Subcutaneous adipose tissue (tissue), 4 donors: ENCODE measurements around the gene RHBDD2. TPM values are rescaled to one million over a fixed set of nuclear protein-coding genes. Genes with fewer than 3 reads are reported as not detected.

Experiments used
- total RNA-seq, 4 donors: library from RNA; depleted of rRNA; stranded (reverse); fragments of >200 nt; gene quantifications; one replicate each; pipeline ENCODE4 v1.1.0, GENCODE V29; 2016
- TF ChIP-seq, protein P1 (sequence below): fragments of 450-650 bp; IDR thresholded peaks from one replicate; pipeline ENCODE4 v1.5.1; 2016; ENCODE audit warnings: low read depth, mild to moderate bottlenecking, control low read depth, antibody characterized with exemption, moderate library complexity

Gene RHBDD2
- total RNA-seq, 4 donors from 2014 or later = 20.5 to 36.7 (median 26.2) TPM

DNA sequence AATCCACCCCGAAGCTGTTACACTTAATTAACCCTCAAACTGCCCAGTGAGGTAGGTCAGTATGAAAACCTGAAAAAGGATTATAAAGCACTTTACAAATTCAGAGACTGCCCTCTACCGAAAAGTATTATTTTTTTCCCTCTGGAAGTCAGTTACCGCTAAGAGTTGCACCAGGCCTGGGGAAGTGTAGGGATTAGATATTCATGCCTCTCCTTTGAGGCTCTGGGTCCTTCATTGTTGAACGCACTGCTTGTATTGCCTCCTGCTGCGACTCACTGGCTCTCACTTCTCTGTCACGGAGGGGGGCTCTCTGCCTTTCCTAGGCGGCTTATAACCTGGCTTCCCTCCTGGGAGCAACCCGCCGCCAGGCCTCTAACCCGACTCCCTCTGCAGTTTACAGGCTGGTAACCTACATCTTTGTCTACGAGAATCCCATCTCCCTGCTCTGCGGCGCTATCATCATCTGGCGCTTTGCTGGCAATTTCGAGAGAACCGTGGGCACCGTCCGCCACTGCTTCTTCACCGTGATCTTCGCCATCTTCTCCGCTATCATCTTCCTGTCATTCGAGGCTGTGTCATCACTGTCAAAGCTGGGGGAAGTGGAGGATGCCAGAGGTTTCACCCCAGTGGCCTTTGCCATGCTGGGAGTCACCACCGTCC, 2.7 kb downstream of the RHBDD2 start:
- TF ChIP-seq, protein P1, sequence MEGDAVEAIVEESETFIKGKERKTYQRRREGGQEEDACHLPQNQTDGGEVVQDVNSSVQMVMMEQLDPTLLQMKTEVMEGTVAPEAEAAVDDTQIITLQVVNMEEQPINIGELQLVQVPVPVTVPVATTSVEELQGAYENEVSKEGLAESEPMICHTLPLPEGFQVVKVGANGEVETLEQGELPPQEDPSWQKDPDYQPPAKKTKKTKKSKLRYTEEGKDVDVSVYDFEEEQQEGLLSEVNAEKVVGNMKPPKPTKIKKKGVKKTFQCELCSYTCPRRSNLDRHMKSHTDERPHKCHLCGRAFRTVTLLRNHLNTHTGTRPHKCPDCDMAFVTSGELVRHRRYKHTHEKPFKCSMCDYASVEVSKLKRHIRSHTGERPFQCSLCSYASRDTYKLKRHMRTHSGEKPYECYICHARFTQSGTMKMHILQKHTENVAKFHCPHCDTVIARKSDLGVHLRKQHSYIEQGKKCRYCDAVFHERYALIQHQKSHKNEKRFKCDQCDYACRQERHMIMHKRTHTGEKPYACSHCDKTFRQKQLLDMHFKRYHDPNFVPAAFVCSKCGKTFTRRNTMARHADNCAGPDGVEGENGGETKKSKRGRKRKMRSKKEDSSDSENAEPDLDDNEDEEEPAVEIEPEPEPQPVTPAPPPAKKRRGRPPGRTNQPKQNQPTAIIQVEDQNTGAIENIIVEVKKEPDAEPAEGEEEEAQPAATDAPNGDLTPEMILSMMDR = no peak

- TF ChIP-seq, protein P1 = no peak
These were observed 5.6 kb downstream of the RHBDD2 start for GRCh38 chr7:75884476-75884875.

DNA sequence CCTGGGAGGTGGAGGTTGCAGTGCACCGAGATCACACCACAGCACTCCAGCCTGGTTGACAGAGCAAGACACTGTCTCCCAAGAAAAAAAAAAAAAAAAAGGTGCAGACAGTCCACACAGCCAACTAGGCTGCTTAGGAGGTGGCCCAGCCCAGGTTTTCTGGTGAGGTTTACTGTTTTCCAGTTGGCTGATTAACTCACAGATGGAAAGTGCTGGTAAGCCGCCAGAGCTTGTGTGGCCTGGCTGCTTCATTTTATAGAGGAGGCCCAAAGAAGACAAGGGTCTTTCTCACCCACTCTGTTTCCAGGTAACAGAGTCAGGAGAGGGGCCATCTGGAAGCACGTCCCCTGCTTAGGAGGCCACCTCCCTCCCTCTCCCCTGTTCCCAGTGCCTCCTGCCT, 6.2 kb downstream of the RHBDD2 start:
- TF ChIP-seq, protein P1 = no peak

DNA sequence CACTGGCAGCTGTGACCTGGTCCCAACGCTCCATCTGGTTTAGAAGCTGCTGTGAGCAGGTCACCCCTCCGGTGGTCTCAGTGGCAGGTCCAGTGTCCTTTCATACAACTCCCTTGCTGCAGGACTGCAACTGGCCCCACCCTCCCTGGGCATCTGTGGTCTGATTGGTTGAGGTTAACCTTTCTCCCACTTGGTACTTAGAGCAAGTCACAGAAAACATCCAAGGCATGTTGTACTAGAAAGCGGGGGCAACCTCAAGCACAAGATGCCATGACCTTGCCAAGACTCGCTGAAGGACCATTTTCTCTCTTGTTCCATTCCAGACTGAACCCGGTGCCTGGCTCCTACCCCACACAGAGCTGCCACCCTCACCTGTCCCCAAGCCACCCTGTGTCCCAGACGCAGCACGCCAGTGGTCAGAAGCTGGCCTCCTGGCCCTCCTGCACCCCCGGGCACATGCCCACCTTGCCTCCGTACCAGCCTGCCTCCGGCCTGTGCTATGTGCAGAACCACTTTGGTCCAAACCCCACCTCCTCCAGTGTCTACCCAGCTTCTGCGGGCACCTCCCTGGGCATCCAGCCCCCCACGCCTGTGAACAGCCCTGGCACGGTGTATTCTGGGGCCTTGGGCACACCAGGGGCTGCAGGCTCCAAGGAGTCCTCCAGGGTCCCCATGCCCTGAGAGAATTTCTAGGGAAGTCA, 9.0 kb downstream of the RHBDD2 start:
- TF ChIP-seq, protein P1 = no peak

GRCh38 chr7:75888464-75889222, 9.8 kb downstream of the RHBDD2 start:
- TF ChIP-seq, protein P1 = no peak

- TF ChIP-seq, protein P1 = no peak
These were observed 10.5 kb downstream of the RHBDD2 start for GRCh38 chr7:75889223-75889825.

GRCh38 chr7:75889826-75890225, 11.0 kb downstream of the RHBDD2 start:
- TF ChIP-seq, protein P1 = no peak
